AG09309 (cell line): Measurements from ENCODE around the gene NUDT14.

Source experiments
- DNase-seq: peaks from one replicate; pipeline ENCODE4 v3.0.0-alpha.2; 2010; ENCODE audit warnings: low read depth
- H3K4me3 ChIP-seq: 2 replicates; pipeline ENCODE4 v1.5.1; 2011; ENCODE audit warnings: mild to moderate bottlenecking, low read depth, low read length, moderate library complexity; ENCODE audit not compliant: control insufficient read depth
- CTCF ChIP-seq: IDR thresholded peaks from 2 replicates; pipeline ENCODE4 v1.5.1; 2011; ENCODE audit warnings: mild to moderate bottlenecking, low read depth, low read length, inconsistent platforms; ENCODE audit not compliant: insufficient read depth, control insufficient read depth; ENCODE audit errors: missing control alignments

NUDT14 gene

GRCh38 chr14:105156414-105157375 lies 24.4 kb downstream of the NUDT14 start:
- H3K4me3 ChIP-seq = no peak overlapping the region
- no peak for DNase-seq
- no peak for TF ChIP-seq CTCF

DNA sequence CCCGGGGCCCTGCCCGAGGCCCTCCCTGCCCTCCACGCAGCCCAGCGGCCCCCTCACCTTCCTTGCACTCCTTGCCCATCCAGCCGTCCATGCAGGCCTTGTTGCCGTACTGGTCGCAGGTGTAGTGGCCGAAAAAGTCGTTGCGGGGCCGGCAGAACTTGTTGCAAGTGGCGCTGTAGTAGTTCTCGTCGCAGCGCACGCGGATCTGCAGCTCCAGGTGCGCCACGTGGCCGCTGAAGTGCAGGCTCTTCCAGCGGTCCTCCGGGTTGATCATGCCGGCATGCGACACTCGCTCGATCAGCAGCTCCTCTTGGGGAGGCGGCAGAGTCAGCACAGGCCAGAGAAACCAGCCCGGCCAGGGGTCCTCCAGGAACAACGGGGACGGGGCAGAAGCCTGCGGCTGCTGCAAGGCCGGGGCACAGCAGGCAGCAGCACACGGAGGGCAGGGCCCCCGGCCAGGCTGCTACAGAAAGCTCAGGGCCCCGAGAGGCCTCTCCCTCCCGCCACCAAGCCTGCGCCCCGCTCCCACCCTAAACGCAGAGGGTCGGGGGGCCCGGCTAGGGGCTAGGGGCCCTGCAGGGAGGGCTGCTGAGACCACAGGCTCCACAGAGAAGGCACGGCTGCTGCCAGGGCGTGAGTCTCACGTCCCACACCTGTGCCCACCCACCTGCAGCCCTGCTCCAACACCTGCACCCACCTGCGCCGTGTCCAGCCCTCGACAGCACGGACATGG lies 25.3 kb downstream of the NUDT14 start:
- no peak for DNase-seq
- H3K4me3 ChIP-seq = no peak overlapping the region
- no peak for TF ChIP-seq CTCF

- H3K4me3 ChIP-seq = no peak overlapping the region
- TF ChIP-seq CTCF = no peak
- DNase-seq = no peak
Observed at GRCh38 chr14:105155071-105155651, 26.0 kb downstream of the NUDT14 start.

DNA sequence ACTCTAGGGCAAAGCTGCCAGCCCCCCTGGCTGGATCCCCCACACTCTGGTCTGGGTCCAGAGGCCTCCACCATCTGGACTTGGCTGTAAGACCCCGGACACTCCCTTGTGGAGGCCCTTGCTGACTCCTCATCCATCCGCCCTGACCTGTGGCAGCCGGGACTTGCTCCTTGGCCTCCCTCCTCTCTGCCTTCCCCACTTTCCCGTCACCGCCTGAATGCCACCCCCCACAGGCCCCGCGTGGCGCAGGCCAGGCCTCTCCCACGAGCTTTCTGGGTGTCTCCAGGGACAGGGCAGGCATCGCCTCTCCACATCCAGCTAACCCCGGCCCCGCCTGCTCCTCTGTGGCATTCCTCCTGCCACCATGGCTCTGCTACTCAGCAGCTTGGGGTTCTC lies 26.6 kb downstream of the NUDT14 start:
- no peak overlapping the region for H3K4me3 ChIP-seq
- no peak for TF ChIP-seq CTCF
- DNase-seq = no peak

DNA sequence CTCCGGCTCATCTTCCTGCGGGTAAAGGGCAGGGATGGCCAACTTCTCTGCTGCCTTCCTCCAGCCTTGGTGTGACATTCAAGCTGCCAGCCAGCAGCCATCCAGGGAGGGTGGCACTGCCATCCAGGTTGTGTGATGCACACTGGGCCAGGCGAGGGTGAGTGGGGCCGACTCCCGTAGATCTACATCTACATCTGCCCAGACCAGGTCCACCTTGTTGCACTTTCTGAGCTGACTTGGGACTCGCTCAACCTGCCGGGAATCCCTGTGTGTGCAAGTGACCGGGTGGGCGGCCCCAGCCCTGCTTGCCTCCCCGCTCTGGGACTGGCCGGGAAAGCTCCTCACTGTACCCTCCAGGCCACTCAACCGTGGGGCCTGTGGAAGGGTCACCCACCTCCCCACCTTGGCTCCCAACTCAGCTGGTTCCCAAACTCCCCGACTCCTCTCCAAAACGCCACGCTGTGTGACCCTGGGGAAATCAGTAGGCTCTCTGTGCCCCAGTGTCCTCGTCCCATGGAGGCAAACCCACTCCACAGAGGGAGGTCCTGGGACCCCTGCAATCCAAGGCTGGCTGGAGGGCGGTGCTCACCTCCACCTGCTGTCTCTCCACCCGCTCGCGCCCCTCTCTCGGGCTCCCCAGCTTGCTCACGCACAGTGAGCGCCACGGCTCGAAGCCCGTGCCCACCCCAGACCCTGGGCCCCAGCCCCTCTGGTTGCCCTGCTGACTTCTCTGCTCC lies 27.2 kb downstream of the NUDT14 start:
- no peak overlapping the region for H3K4me3 ChIP-seq
- no peak for TF ChIP-seq CTCF
- DNase-seq = no peak

DNA sequence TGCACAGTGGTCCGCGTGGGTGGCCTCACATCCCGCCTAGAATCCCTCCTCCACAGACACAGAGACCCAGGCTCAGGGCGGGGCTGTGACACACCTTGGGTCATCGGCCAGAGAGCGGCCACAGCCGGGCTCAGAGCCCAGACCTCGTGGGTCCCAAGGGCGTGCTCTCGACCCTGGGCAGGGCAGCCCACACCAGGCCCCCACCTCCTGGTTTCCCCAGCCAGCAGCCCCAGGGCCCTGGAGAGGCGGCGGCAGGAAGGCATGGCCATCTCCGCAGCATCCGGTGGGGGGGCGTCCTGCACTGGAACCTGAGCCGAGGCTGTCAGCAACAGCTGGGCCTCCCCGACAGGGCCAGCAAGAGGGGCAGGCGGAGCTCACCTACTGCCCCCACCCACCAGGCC lies 27.8 kb downstream of the NUDT14 start:
- DNase-seq = no peak
- TF ChIP-seq CTCF = no peak
- H3K4me3 ChIP-seq = no peak overlapping the region
